H1 (cell line): Measurements from ENCODE around the gene KIF5C. TPM values are rescaled to one million over a fixed set of nuclear protein-coding genes. Genes with fewer than 3 reads are reported as not detected.

Experiments used
- CTCF ChIA-PET: fragments of 300-600 bp; sonication (Branson Sonifier 250); formaldehyde crosslinking; loops from one replicate; lab custom pipeline; 2021; ENCODE audit not compliant: partially characterized antibody; lab: Charles Lee
- POLR2A ChIA-PET: fragments of 300-600 bp; sonication (Branson Sonifier 250); formaldehyde crosslinking; loops from one replicate; lab custom pipeline; 2021; ENCODE audit warnings: inconsistent platforms; ENCODE audit not compliant: partially characterized antibody; lab: Charles Lee
- DNase-seq, 2 experiments: peaks; one replicate each; pipeline versions ENCODE4 v3.0.0 to v3.0.0-alpha.2; 2010 to 2022; ENCODE audit warnings: low spot score in 2 of 2, low read depth in 1 of 2, mixed read lengths in 1 of 2
- FAIRE-seq: peaks from 2 replicates; lab custom pipeline; 2011; peaks lifted over from hg19 to GRCh38; lab: Jason Lieb, UNC
- H2AFZ ChIP-seq: 2 replicates; pipeline ENCODE4 v1.8.1; 2012; ENCODE audit warnings: low read length, inconsistent platforms
- H2AK5ac ChIP-seq: 2 replicates; pipeline ENCODE4 v1.6.1; 2013; ENCODE audit warnings: low read depth, low read length
- H2BK120ac ChIP-seq: replicated peaks from 2 replicates; pipeline ENCODE3; 2013; ENCODE audit warnings: low read depth, low read length, inconsistent platforms
- H2BK12ac ChIP-seq: 2 replicates; pipeline ENCODE4 v1.6.1; 2013; ENCODE audit warnings: low read depth, low read length
- H2BK15ac ChIP-seq: 2 replicates; pipeline ENCODE4 v1.6.1; 2013; ENCODE audit warnings: low read length
- H2BK20ac ChIP-seq: 2 replicates; pipeline ENCODE4 v1.6.1; 2013; ENCODE audit warnings: low read length
- H2BK5ac ChIP-seq: 2 replicates; pipeline ENCODE4 v1.6.1; 2013; ENCODE audit warnings: low read depth, low read length
- H3K14ac ChIP-seq: 2 replicates; pipeline ENCODE4 v1.6.1; 2013; ENCODE audit warnings: inconsistent platforms; ENCODE audit not compliant: insufficient read length
- H3K18ac ChIP-seq: 2 replicates; pipeline ENCODE4 v1.6.1; 2013; ENCODE audit warnings: low read length; ENCODE audit errors: extremely low read depth
- H3K23ac ChIP-seq: 2 replicates; pipeline ENCODE4 v1.6.1; 2013; ENCODE audit warnings: inconsistent platforms; ENCODE audit not compliant: insufficient read length
- H3K23me2 ChIP-seq: 2 replicates; pipeline ENCODE4 v1.6.1; 2013; ENCODE audit warnings: low read depth, low read length
- H3K27ac ChIP-seq: 2 replicates; pipeline ENCODE4 v1.6.1; 2011; ENCODE audit warnings: low read depth, low read length, inconsistent platforms
- H3K27me3 ChIP-seq, 4 experiments: replicated peaks in 1 of 4; 1 replicate in 1 of 4; 2 replicates in 3 of 4; pipeline versions ENCODE4 v1.6.1 to v1.8.1; 2011 to 2013; ENCODE audit warnings: low read length in 3 of 4, mild to moderate bottlenecking in 3 of 4, inconsistent platforms in 2 of 4, mixed read lengths in 2 of 4, moderate library complexity in 1 of 4; ENCODE audit not compliant: control insufficient read depth in 3 of 4, insufficient read depth in 3 of 4; ENCODE audit errors: extremely low read depth in 1 of 4
- H3K36me3 ChIP-seq, 4 experiments: 2 replicates each; pipeline versions ENCODE4 v1.6.1 to v1.8.1; 2011 to 2013; ENCODE audit warnings: mild to moderate bottlenecking in 4 of 4, low read length in 3 of 4, moderate library complexity in 2 of 4, control low read depth in 1 of 4, inconsistent platforms in 1 of 4; ENCODE audit not compliant: insufficient read depth in 4 of 4, control insufficient read depth in 2 of 4
- H3K4ac ChIP-seq: replicated peaks from 2 replicates; pipeline ENCODE3; 2013; ENCODE audit warnings: low read length, low read depth, mixed read lengths, inconsistent platforms; ENCODE audit not compliant: insufficient read length
- H3K4me1 ChIP-seq, 4 experiments: replicated peaks in 1 of 4; 1 replicate in 1 of 4; 2 replicates in 3 of 4; pipeline versions ENCODE4 v1.6.1 to v1.8.1; 2011 to 2013; ENCODE audit warnings: low read length in 3 of 4, inconsistent platforms in 2 of 4, mixed read lengths in 1 of 4; ENCODE audit not compliant: insufficient read depth in 4 of 4, control insufficient read depth in 3 of 4
- H3K4me2 ChIP-seq, 2 experiments: 2 replicates each; pipeline versions ENCODE4 v1.6.1 to v1.8.1; 2011 to 2013; ENCODE audit warnings: low read depth in 2 of 2, low read length in 2 of 2, control low read depth in 1 of 2, inconsistent platforms in 1 of 2, mild to moderate bottlenecking in 1 of 2; ENCODE audit not compliant: insufficient read depth in 1 of 2
- H3K4me3 ChIP-seq, 4 experiments: fragments of 200-600, 300-600 bp in 1 of 4; sonication (generic), shearing (Covaris generic), sonication (Bioruptor Twin) in 1 of 4; 2 replicates each; pipeline versions ENCODE4 v1.5.1 to v1.8.1; 2011 to 2016; ENCODE audit warnings: low read length in 4 of 4, low read depth in 3 of 4, control low read depth in 2 of 4, inconsistent platforms in 2 of 4, mild to moderate bottlenecking in 2 of 4, mixed read lengths in 1 of 4, moderate library complexity in 1 of 4; ENCODE audit not compliant: insufficient read depth in 2 of 4; ENCODE audit errors: extremely low read depth in 1 of 4
- H3K56ac ChIP-seq: replicated peaks from 2 replicates; pipeline ENCODE3; 2013; ENCODE audit warnings: low read depth, mild to moderate bottlenecking, mixed read lengths, low read length, inconsistent platforms; ENCODE audit not compliant: insufficient read length
- H3K79me1 ChIP-seq: 2 replicates; pipeline ENCODE4 v1.6.1; 2013; ENCODE audit warnings: low read depth, low read length, control low read depth
- H3K79me2 ChIP-seq, 2 experiments: 2 replicates each; pipeline versions ENCODE4 v1.6.1 to v1.8.1; 2012 to 2013; ENCODE audit warnings: low read length in 2 of 2, mild to moderate bottlenecking in 2 of 2, inconsistent platforms in 1 of 2; ENCODE audit not compliant: insufficient read depth in 2 of 2, control insufficient read depth in 1 of 2
- H3K9ac ChIP-seq, 4 experiments: replicated peaks in 1 of 4; 1 replicate in 1 of 4; 2 replicates in 3 of 4; pipeline versions ENCODE4 v1.6.1 to v1.8.1; 2011 to 2013; ENCODE audit warnings: low read depth in 3 of 4, low read length in 3 of 4, control low read depth in 2 of 4, mild to moderate bottlenecking in 2 of 4, moderate library complexity in 2 of 4, inconsistent platforms in 1 of 4; ENCODE audit errors: extremely low read depth in 1 of 4
- H3K9me3 ChIP-seq, 2 experiments: 2 replicates each; pipeline versions ENCODE4 v1.6.1 to v1.8.1; 2012 to 2013; ENCODE audit warnings: mild to moderate bottlenecking in 2 of 2, moderate library complexity in 2 of 2, control low read depth in 1 of 2, inconsistent platforms in 1 of 2, low read depth in 1 of 2, low read length in 1 of 2, mixed read lengths in 1 of 2; ENCODE audit not compliant: insufficient read depth in 2 of 2
- H4K20me1 ChIP-seq, 2 experiments: replicated peaks in 1 of 2; 2 replicates each; pipeline versions ENCODE3 to v1.8.1; 2011 to 2013; ENCODE audit warnings: inconsistent platforms in 2 of 2, low read length in 2 of 2, mild to moderate bottlenecking in 1 of 2; ENCODE audit not compliant: insufficient read depth in 2 of 2, control insufficient read depth in 1 of 2
- H4K5ac ChIP-seq: 2 replicates; pipeline ENCODE4 v1.6.1; 2013; ENCODE audit warnings: low read length, low read depth, mixed read lengths, inconsistent platforms; ENCODE audit not compliant: insufficient read length
- H4K8ac ChIP-seq: 2 replicates; pipeline ENCODE4 v1.8.0; 2013; ENCODE audit warnings: mild to moderate bottlenecking, moderate library complexity, low read length, inconsistent platforms; ENCODE audit not compliant: insufficient read depth; ENCODE audit errors: extremely low read depth
- H4K91ac ChIP-seq: replicated peaks from 2 replicates; pipeline ENCODE3; 2013; ENCODE audit warnings: low read length, mixed read lengths, inconsistent platforms; ENCODE audit not compliant: insufficient read length
- RAD21 ChIP-seq, 2 experiments: IDR thresholded peaks in 1 of 2; conservative IDR thresholded peaks in 1 of 2; 2 replicates each; pipeline ENCODE4 v1.6.1; 2011; ENCODE audit warnings: low read depth in 2 of 2, low read length in 2 of 2, improper control_type of control experiment in 1 of 2, inconsistent platforms in 1 of 2, mild to moderate bottlenecking in 1 of 2, moderate library complexity in 1 of 2
- TBP ChIP-seq: IDR thresholded peaks from 2 replicates; pipeline ENCODE4 v1.6.1; 2011; ENCODE audit warnings: low read depth, low read length, improper control_type of control experiment
- WGBS, 2 experiments: shearing (Covaris generic) in 1 of 2; methylation state at CpG; one replicate each; pipeline versions ENCODE4 v1.1.6 to v1.1.7; 2013 to 2015; ENCODE audit warnings: low lambda C conversion rate in 2 of 2, mixed read lengths in 2 of 2, inconsistent platforms in 1 of 2, low coverage in 1 of 2, missing lambda C conversion rate in 1 of 2; ENCODE audit not compliant: insufficient replicate concordance in 2 of 2, insufficient coverage in 1 of 2, insufficient read length in 1 of 2; ENCODE audit errors: extremely low coverage in 1 of 2, missing lambda C conversion rate in 1 of 2; 5-methylcytosine and 5-hydroxymethylcytosine counted together
- polyA plus RNA-seq, 7 experiments: library from polyadenylated mRNA; depleted of rRNA in 3 of 7; stranded (reverse) in 5 of 7; unstranded in 2 of 7; fragments of >200 nt in 5 of 7; fragments of 200-250 nt in 2 of 7; gene quantifications; 1 replicate in 5 of 7; 2 replicates in 1 of 7; 4 replicates in 1 of 7; pipeline versions ENCODE4 v1.2.1 to v1.2.3, GENCODE V29; 2011 to 2013; ENCODE audit warnings: missing spikeins in 2 of 7, mixed read lengths in 2 of 7
- total RNA-seq: library from RNA; stranded (reverse); fragmentation: NEBNext Ultra II Directional; extraction: Animal tissue kit (Norgen Biotek cat#: 25700); gene quantifications from 2 replicates; pipeline ENCODE4 v1.2.1, GENCODE V29; 2021
- TF ChIP-seq, protein P1 (sequence below): IDR thresholded peaks from 2 replicates; pipeline ENCODE4 v1.6.1; 2011; ENCODE audit warnings: low read length, improper control_type of control experiment
- TF ChIP-seq, protein P2 (sequence below), 3 experiments: IDR thresholded peaks; 1 replicate in 2 of 3; 2 replicates in 1 of 3; pipeline versions ENCODE4 v1.5.1 to v1.6.1; 2011; ENCODE audit warnings: low read length in 3 of 3, mild to moderate bottlenecking in 3 of 3, inconsistent platforms in 2 of 3, low read depth in 1 of 3, moderate library complexity in 1 of 3; ENCODE audit not compliant: insufficient read depth in 1 of 3; ENCODE audit errors: control extremely low read depth in 1 of 3

Gene KIF5C
- total and polyA plus RNA-seq, 2 of the 8 experiments (the other 6 are each of a cell fraction or from before 2014, with no cell fraction given), result 16.3 to 66.4 TPM

DNA sequence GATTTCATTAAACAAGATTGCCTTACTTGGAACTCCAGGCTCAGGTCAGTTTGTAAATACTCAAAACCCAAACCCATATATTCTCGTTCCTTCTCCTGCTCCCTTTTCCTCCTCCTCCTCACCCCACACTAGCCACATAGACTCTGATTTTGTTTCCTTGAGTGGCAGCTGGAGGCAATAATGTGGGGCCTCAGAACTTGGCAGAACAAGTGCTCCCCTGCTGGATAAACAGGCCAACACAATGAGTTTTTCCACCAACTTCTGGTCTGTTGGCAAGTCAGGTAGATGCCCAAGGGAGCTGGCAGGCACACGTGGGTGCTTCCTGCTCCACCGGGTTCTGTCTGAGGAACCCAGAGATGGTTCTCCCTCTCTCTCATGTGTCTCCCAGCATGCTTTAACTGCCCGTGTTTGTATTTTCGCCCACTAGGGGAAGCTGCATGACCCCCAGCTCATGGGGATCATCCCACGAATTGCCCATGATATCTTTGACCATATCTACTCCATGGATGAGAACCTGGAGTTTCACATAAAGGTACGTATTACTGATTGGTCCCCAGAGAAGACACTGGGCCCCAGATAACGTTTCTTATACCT, 61.9 kb downstream of the KIF5C start:
- H3K79me2 ChIP-seq, result peaks cover 0 to 3% of the 10 kb centered on the region in 2 experiments; a peak in 2 of 4 replicates
- no peak overlapping the region for H3K4me2 ChIP-seq
- H3K79me1 ChIP-seq, result peaks cover 10% of the 10 kb centered on the region
- no peaks in the 10 kb centered on the region for H3K9me3 ChIP-seq
- H3K23ac ChIP-seq, result no peak overlapping the region
- no peak for DNase-seq
- H4K5ac ChIP-seq, result no peak overlapping the region
- H3K14ac ChIP-seq, result no peak overlapping the region
- H2BK120ac ChIP-seq, result no peak overlapping the region
- ChIA-PET CTCF (interaction anchor here (0.5 to 4.0 kb wide), 19 partner anchors 9 to 1536 kb away, joined by 3 to 22 read pairs (median 3); no protein-coding TSS in a partner anchor), POLR2A (no interaction called here)
- no peak overlapping the region for H2AFZ ChIP-seq
- no peak overlapping the region for H3K18ac ChIP-seq
- H4K20me1 ChIP-seq, result peaks cover 0 to 15% of the 10 kb centered on the region in 2 experiments
- H2BK20ac ChIP-seq, result no peak overlapping the region
- no peak overlapping the region for H2AK5ac ChIP-seq
- H3K27ac ChIP-seq, result no peak overlapping the region
- no peak overlapping the region for H3K9ac ChIP-seq
- no peak overlapping the region for H4K8ac ChIP-seq
- H2BK5ac ChIP-seq, result no peak overlapping the region
- FAIRE-seq, result no peak
- no peak overlapping the region for H2BK15ac ChIP-seq
- no peaks in the 10 kb centered on the region; a peak in 1 of 7 replicates for H3K27me3 ChIP-seq
- H3K4me3 ChIP-seq, result no peak overlapping the region
- H3K56ac ChIP-seq, result no peak overlapping the region
- 87 to 100% methylated on average over 1 to 8 of the region's 8 CpGs for WGBS, 2 experiments
- no peak overlapping the region for H3K4ac ChIP-seq
- no peaks in the 10 kb centered on the region for H3K4me1 ChIP-seq
- H2BK12ac ChIP-seq, result no peak overlapping the region
- H3K36me3 ChIP-seq, result peaks cover 9 to 23% (median 16%) of the 10 kb centered on the region in 4 experiments; a peak in 6 of 8 replicates
- TF ChIP-seq, protein P1, sequence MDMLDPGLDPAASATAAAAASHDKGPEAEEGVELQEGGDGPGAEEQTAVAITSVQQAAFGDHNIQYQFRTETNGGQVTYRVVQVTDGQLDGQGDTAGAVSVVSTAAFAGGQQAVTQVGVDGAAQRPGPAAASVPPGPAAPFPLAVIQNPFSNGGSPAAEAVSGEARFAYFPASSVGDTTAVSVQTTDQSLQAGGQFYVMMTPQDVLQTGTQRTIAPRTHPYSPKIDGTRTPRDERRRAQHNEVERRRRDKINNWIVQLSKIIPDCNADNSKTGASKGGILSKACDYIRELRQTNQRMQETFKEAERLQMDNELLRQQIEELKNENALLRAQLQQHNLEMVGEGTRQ, result no peak
- TF ChIP-seq RAD21 (IDR thresholded peaks at IDR 0.05 in 1 of 2, conservative IDR thresholded peaks at IDR 0.05 in 1 of 2; ENCODE audit: low read depth in 2 of 2, low read length in 2 of 2), result peak; percentile 34 to 45; a peak in 3 of 4 replicates
- no peak for TF ChIP-seq TBP
- TF ChIP-seq, protein P2, sequence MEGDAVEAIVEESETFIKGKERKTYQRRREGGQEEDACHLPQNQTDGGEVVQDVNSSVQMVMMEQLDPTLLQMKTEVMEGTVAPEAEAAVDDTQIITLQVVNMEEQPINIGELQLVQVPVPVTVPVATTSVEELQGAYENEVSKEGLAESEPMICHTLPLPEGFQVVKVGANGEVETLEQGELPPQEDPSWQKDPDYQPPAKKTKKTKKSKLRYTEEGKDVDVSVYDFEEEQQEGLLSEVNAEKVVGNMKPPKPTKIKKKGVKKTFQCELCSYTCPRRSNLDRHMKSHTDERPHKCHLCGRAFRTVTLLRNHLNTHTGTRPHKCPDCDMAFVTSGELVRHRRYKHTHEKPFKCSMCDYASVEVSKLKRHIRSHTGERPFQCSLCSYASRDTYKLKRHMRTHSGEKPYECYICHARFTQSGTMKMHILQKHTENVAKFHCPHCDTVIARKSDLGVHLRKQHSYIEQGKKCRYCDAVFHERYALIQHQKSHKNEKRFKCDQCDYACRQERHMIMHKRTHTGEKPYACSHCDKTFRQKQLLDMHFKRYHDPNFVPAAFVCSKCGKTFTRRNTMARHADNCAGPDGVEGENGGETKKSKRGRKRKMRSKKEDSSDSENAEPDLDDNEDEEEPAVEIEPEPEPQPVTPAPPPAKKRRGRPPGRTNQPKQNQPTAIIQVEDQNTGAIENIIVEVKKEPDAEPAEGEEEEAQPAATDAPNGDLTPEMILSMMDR (IDR thresholded peaks at IDR 0.05; ENCODE audit: control extremely low read depth in 1 of 3, insufficient read depth in 1 of 3, low read depth in 1 of 3, low read length in 3 of 3), result peak; percentile 9 to 29 (median 14); a peak in 2 of 4 replicates
- H4K91ac ChIP-seq, result no peak overlapping the region
- peaks cover 12% of the 10 kb centered on the region for H3K23me2 ChIP-seq
